Measurements from ENCODE around the gene MTA3.

The MTA3 gene

DNA sequence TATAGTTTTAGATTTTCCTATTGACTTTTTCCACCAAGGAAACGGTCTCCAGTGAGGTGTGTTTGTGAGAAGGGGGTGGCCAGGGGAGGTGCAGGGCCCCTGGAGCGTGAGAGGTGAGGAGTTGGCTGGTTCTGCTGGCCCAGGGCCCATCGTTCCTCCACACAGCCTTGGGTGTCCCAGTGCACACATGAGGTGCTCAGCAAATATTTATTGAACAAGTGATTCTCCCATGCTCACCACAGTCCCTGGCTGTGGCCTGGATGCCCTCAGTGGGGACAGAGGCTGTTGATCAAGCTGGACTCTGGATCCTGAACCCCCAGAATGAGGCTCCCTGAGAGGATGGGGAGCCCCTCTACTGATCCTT, 219.0 kb downstream of the MTA3 start:
- DNase-seq (ENCODE audit: low spot score), result no peak

DNA sequence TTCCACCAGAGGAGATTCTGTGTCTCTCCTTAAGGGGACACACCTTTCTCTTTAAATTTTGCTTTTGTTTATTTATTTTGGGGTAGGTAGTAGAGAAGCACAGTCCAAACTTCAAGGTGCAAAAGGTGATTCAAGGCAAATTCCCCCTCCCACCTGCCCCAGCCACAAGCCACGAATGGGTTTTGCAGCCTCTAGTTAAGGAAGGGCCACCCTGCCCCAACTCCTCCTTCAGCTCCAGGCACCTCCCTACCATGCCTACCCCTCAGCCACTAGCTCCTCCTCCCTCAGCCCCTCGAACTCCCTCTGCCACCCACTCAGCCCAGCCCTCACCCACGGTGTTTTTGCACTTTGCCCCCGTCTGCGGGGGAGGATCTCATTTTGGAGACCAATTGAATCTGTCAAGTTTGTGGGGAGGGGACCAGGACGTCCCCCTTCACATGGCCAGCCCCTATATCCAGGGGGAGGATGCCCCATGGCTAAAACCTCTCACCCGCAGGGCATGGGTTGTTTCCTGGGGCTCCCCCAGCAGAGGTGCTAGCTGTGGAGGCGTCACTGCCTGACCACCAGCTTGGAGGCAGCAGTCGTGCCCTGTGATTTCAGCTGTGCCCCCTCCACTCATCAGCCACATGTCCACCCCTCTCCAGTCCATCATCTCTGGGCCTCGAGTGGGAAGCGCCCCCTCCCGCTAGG, 219.5 kb downstream of the MTA3 start:
- DNase-seq (ENCODE audit: low spot score), result no peak

GRCh38 chr2:42788478-42788793, 220.0 kb downstream of the MTA3 start:
- DNase-seq (ENCODE audit: low spot score), result no peak

DNA sequence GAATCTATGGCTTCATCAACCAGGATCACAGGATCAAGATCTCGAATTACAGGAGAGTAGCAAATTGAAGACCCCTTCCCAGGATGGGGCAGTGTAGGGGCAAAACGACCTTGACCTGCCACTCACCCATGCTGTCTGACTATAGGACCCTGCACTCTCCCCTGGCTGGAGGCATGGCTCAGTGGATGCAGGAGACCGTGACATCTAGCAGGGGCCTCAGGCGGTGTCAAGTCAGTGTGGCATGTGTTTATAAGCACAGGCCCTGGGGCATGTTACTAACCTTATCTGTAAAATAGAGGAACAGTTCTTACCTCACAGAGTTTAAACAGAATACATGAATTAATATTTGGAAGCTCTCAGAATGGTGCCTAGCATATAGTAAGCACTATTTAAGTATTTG, 220.4 kb downstream of the MTA3 start:
- DNase-seq (ENCODE audit: low spot score), result no peak

- no peak for DNase-seq (ENCODE audit: low spot score)
Measured at GRCh38 chr2:42789751-42790150, 221.3 kb downstream of the MTA3 start.

DNA sequence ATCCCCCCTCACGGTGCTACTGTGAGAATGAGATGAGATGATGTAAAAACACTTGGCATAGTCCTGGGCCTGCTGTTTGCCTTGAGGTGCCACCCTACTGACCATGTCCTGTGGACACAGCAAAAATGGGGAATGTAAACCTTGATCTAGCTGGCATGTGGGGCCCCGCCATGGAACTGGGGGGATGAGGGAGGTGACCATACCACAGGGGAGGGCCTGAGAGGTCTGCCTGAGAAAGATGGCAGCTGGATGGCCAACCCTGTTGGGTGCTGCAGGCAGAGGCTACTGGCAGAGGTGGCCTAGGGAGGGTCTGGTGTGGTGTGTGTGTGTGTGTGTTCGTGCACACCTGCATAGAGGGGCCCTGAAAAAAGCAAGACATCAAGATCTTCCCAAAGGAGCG, 223.2 kb downstream of the MTA3 start:
- DNase-seq (ENCODE audit: low spot score), result no peak

GRCh38 chr2:42792087-42792582, 223.7 kb downstream of the MTA3 start:
- no peak for DNase-seq (ENCODE audit: low spot score)

GRCh38 chr2:42792583-42793333, 224.3 kb downstream of the MTA3 start, which contains the start of gene HAAO:
Gene HAAO (minus strand): TSS chr2:42792583. CDS start chr2:42792536, 47 bp downstream.
- no peak for DNase-seq (ENCODE audit: low spot score)

DNA sequence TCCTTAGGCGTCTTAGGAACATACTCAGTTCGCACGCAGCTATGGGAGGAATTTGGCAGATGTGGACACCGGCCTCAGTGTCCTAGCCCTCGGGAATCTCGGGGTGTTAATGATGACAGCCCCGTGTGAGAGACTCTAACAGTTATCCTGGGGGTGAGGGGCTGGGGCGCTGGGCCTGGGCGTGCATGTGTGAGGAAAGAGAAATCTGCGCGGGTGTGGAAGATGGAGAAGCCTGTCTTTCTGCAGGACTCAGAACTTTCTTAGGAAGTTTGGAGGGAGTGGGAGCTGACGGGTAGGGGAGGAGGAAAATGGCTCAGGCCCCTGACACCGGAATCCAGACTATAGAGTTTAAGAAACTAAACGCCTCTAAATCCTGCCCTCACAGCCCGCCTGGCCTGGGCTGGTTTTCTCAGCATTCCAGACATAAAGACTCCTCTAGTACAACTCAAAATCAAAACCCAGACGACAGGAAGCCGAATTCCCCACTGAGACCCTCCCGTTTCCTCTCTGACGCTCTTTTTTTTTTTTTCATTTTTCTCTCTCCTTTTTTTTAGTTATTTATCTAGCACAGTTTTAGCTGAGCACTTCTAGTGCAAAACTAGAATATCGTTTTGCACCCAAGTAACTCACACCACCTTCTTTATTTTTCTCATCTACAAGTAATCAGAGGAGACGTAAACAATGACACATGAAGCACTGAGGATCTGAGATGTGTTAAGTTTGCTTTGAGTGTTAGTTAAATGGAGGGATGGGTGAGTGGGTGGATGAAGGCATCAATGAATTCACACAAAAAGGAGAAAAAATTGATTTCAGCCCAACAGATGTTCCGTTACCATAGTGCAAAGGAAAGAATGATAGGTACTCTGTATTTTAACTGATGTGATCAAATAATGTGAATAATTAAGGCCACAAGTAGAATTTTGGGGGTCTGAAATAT, 225.2 kb downstream of the MTA3 start:
- DNase-seq (ENCODE audit: low spot score), result no peak

DNA sequence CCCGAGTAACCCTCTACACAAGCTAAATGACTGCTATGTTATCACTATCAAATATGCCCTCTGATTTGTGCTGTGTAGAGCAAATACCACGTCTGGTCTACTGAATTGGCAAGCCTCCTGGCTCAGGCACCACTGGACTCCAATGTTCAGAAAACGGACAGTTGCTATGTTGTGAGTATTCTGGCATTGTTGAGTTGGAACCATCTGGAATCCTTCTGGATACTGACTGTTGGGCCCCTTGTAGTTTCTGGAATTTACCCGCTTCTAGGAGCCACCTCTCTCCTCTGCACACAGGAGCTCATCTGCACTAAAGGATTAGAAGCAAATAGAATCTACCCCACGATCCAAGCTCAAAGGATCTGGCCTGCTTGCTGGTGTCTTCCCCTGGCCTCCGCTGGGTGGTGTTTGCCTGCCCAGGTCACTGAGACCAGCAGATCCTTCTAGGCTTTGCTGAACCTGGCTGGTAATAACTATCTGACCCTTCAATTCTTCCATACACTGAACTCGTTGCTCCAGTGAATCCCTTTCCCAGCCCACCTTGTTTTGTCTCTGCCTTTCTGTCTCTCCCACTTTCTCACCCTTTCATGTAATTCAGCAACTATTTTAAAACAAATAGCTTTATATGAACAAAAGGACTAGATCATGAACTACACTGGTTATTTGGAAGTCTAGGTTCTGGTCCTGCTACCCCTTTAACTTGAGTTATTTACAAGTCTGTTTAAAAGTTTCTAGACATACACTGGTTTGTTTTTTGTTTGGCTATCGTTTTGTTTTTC, 226.0 kb downstream of the MTA3 start:
- DNase-seq (ENCODE audit: low spot score), result no peak

GRCh38 chr2:42795275-42795674, 226.8 kb downstream of the MTA3 start:
- DNase-seq (ENCODE audit: low spot score), result no peak

- no peak for DNase-seq (ENCODE audit: low spot score)
Measured at GRCh38 chr2:42795841-42796301, 227.4 kb downstream of the MTA3 start.

DNA sequence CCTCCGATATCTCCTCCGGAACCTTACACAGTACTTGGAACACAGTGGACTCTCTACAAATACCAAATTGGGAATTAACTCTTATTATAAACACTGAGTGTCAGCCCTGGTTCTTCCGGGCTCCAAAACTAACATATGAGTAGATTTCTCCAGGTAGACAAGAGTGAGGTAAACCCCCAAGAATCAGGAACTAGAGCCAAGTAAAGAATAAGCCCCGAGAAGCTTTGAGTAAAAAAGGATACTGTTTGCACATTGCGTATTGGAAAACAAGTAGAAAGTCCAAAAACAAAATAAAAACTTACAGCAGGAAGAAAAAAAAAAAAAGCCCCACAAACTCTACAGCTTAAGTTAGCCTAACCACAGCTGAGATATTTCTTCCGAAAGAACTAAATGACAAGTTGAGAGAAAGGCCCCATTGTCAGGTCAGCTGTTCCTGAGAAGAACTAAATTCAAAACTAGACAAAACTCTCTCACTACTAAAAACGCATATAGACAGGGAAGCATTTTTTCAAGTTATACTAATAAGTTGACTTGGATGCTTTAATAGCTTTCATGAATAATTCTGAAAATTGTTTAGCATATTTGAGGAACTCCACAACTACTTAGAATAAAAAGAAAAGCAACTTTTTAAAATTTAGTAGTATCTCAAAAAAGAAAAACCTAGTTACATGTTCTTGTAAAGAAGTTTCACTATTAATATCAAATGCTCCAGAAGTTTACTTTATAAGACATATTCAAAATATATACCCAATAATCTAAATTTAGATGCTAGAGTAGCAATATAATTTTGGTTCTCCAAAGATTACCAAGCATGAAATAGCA, 228.2 kb downstream of the MTA3 start:
- DNase-seq (ENCODE audit: low spot score), result no peak

GRCh38 chr2:42797281-42797680, 228.8 kb downstream of the MTA3 start:
- no peak for DNase-seq (ENCODE audit: low spot score)

DNA sequence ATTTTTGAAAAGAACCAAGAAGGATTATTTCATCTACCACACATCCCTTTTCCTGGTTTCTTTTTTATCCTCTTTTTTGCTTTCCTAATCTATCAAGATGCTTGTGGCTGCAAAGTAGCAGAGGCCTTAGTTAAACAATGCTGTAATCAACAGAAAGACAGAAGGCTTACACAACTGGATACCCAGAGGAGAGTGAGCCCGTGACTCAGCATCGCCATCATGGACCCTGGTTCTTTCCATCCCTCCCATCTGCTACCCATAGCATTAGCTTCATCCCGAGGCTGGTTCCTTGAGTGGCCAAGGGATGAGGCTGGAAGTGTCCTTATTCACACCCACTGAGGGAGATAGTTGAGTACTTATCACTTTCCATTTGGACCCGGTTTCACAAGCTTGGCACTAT, 231.4 kb downstream of the MTA3 start:
- no peak for DNase-seq (ENCODE audit: low spot score)

DNA sequence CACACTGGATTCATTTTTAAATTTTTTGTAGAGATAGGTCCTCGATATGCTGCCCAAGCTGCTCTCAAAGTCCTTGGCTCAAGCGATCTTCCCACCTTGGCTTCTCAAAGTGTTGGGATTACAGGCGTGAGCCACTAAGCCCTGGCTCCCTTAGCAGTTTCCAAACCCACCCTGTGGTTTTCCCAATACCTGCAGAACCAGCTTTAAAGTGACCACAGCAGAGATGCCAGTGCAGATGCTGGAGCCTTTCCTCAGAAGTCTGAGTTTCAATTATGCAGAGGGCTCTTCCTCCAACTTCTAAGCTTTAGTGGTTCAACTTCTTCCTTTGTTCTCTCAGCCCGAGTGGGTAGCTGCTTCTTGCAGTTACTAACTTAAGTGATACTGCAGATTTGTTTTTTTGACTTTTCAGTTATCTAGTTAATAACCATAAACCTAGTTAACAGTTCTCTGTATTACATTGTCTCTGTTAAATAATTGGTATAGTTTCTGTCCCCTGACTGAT, 232.1 kb downstream of the MTA3 start:
- no peak for DNase-seq (ENCODE audit: low spot score)

DNA sequence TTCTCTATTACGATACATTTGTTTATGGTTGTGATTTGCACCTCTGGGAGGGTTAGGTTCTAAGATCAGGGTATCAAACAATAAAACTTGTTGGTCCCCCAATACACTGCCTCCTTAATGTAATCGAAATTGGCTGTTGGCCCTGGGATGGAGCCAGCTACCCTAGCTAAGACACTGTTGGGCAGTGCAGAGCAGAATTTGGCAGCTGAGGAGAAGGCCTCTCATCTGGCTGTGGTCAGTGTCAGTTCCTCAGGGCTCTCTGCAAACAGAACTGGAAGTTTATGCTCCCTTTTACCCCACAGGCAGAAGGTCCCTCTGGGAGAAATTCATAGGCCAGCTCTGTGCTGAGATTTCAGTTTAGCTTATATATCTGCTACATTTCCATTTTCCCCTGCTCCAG, 232.5 kb downstream of the MTA3 start:
- DNase-seq (ENCODE audit: low spot score), result no peak

- no peak for DNase-seq (ENCODE audit: low spot score)
Measured at GRCh38 chr2:42801381-42801780, 232.9 kb downstream of the MTA3 start.

GRCh38 chr2:42802150-42802549, 233.7 kb downstream of the MTA3 start:
- no peak for DNase-seq (ENCODE audit: low spot score)

- DNase-seq (ENCODE audit: low spot score), result no peak
Measured at GRCh38 chr2:42804338-42804737, 235.9 kb downstream of the MTA3 start.

DNA sequence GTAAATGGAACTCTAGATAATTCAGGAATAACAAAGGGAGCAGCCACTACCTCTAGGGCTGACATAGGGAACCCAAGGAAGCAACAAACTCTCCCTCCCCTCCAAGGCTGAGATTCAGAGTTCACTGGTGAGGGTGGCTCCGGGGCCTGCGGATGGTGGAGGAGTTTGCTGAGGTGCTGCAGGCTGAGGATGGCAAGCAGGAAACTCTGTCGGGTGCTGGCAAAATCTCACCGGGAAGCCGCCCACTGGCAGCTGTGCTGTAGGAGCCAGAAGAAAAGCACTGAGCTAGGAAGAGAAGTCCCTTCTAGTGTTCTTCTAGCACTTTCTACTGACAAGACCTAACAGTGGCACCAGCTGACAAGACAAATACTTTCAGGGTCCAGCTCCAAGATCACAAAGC, 236.5 kb downstream of the MTA3 start:
- no peak for DNase-seq (ENCODE audit: low spot score)
